HepG2 (cell line): ENCODE measurements around the gene ABHD12. TPM values are rescaled to one million over a fixed set of nuclear protein-coding genes. Genes with fewer than 3 reads are reported as not detected.
A peak's percentile ranks its signal among the peaks of the same experiment; 100 is the strongest.

Experiments
- CEBPB ChIP-seq: IDR thresholded peaks from 2 replicates; pipeline ENCODE4 v1.6.1; 2011; ENCODE audit warnings: low read depth, low read length, improper control_type of control experiment, borderline replicate concordance
- HDAC2 ChIP-seq: sonication (generic); formaldehyde crosslinking; IDR thresholded peaks from 2 replicates; pipeline ENCODE4 v1.4.0; 2020; ENCODE audit warnings: missing genetic modification reagents
- ISL2 ChIP-seq: sonication (generic); formaldehyde crosslinking; IDR thresholded peaks from 2 replicates; pipeline ENCODE4 v1.5.0; 2020; ENCODE audit warnings: missing genetic modification reagents
- MBNL3 ChIP-seq: fragments of 250-450 bp; sonication (Bioruptor Pico); conservative IDR thresholded peaks from 2 replicates; pipeline ENCODE4 v1.8.0; 2022; ENCODE audit warnings: mild to moderate bottlenecking, inconsistent platforms
- RXRB ChIP-seq: IDR thresholded peaks from 2 replicates; pipeline ENCODE4 v1.6.1; 2016; ENCODE audit warnings: borderline replicate concordance, missing genetic modification reagents, missing compliant biosample characterization
- SMAD9 ChIP-seq: sonication (generic); formaldehyde crosslinking; IDR thresholded peaks from 2 replicates; pipeline ENCODE4 v1.5.1; 2020; ENCODE audit warnings: mild to moderate bottlenecking, missing genetic modification reagents
- TEAD2 ChIP-seq: sonication (generic); formaldehyde crosslinking; IDR thresholded peaks from 2 replicates; pipeline ENCODE4 v1.9.0; 2021; ENCODE audit warnings: missing genetic modification reagents
- ZNF253 ChIP-seq: sonication (generic); formaldehyde crosslinking; IDR thresholded peaks from 2 replicates; pipeline ENCODE4 v1.8.0; 2022; ENCODE audit warnings: mild to moderate bottlenecking, missing genetic modification reagents, borderline replicate concordance
- ZNF367 ChIP-seq: sonication (generic); formaldehyde crosslinking; IDR thresholded peaks from 2 replicates; pipeline ENCODE4 v1.4.0; 2020; ENCODE audit warnings: missing genetic modification reagents, borderline replicate concordance
- ZNF431 ChIP-seq: sonication (generic); formaldehyde crosslinking; IDR thresholded peaks from 2 replicates; pipeline ENCODE4 v1.9.0; 2022; ENCODE audit warnings: missing genetic modification reagents, low read depth, mild to moderate bottlenecking, borderline replicate concordance
- ZNF614 ChIP-seq: IDR thresholded peaks from 2 replicates; pipeline ENCODE4 v1.6.1; 2018; ENCODE audit warnings: missing biosample characterization, missing genetic modification reagents, inconsistent platforms, borderline replicate concordance
- ZNF777 ChIP-seq: sonication (generic); formaldehyde crosslinking; IDR thresholded peaks from 2 replicates; pipeline ENCODE4 v1.4.0; 2020; ENCODE audit warnings: missing genetic modification reagents
- polyA plus RNA-seq, 8 experiments: library from polyadenylated mRNA; depleted of rRNA in 3 of 8; stranded (reverse) in 7 of 8; unstranded in 1 of 8; fragments of >200 nt; fragmentation: Illumina TruSeq in 4 of 8; extraction: Trizol in 4 of 8; gene quantifications; 2 replicates each; pipeline versions ENCODE4 v1.2.1 to v1.2.3, GENCODE V29; 2011 to 2016; ENCODE audit warnings: low read depth in 4 of 8, missing spikeins in 1 of 8, mixed read lengths in 1 of 8; ENCODE audit not compliant: insufficient read depth in 1 of 8
- total RNA-seq, 5 experiments: library from RNA; depleted of rRNA; stranded (reverse); fragments of >200 nt; fragmentation: Illumina TruSeq; extraction: Trizol; gene quantifications; 2 replicates each; pipeline ENCODE4 v1.2.3, GENCODE V29; 2016; ENCODE audit warnings: low read depth in 1 of 5
- TF ChIP-seq, protein P1 (sequence below): IDR thresholded peaks from 2 replicates; pipeline ENCODE4 v1.6.1; 2016; ENCODE audit warnings: low read depth, missing genetic modification reagents, missing compliant biosample characterization
- TF ChIP-seq, protein P2 (sequence below): sonication (generic); formaldehyde crosslinking; IDR thresholded peaks from 2 replicates; pipeline ENCODE4 v1.4.0; 2020; ENCODE audit warnings: missing genetic modification reagents
- TF ChIP-seq, protein P3 (sequence below): sonication (generic); formaldehyde crosslinking; conservative IDR thresholded peaks from 2 replicates; pipeline ENCODE4 v1.8.1; 2023; ENCODE audit warnings: missing genetic modification reagents
- TF ChIP-seq, protein P4 (sequence below): sonication (generic); formaldehyde crosslinking; IDR thresholded peaks from 2 replicates; pipeline ENCODE4 v1.4.0; 2020; ENCODE audit warnings: missing genetic modification reagents

Gene ABHD12
- total and polyA plus RNA-seq, 2 of the 13 experiments (the other 11 are each of a cell fraction or from before 2014, with no cell fraction given): 23.5 to 72.1 TPM

DNA sequence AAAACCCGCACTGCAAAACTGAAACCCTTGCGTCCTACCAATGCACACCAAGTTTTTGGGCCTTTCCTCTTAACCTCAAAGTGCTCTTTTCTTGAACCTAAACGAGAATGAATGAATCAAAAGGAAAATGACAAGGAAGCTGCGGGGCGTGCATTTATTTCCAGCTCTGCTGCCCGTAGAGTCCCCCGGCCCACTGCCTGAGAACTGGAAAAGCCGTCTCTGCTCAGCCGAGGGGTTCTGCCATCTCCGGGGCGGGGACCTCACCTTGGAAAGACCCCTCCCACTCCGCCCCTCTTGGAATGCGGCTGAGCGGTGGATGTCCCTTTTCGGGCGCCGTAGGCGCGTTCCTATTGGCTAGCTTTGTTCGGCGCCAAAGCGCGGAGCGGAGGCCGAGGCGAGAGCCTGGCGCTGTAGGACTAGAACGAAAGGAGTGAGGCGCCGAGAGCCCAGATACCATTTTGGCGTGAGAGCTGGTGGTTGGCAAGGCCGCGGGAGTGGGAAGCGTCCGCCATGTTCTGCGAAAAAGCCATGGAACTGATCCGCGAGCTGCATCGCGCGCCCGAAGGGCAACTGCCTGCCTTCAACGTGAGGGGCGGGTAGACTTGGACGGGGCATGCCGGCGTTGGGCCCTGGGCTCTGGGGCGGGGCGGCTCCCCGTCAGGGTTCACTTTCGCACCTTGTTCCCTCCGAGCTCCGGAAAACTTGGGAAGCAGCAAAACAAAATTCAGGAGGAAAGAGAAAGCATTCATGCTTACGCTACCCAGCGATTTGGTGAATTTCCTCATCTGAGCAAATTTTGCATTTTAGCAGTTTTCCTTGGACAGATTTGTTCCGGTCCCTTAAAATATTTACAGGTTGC lies 16.9 kb upstream of the ABHD12 start, which contains the start of gene GINS1 (continued):
- TF ChIP-seq RXRB (CRISPR knock-in tag) (peak; percentile 90), HDAC2 (CRISPR knock-in tag) (peak; percentile 97), ZNF431 (CRISPR knock-in tag) (peak; percentile 93; the same call in 1 of the 2 replicates), ISL2 (CRISPR knock-in tag) (peak; percentile 95), CEBPB (no peak), SMAD9 (CRISPR knock-in tag) (peak; percentile 76; the same call in 1 of the 2 replicates), ZNF614 (CRISPR knock-in tag) (peak; percentile 93), ZNF367 (CRISPR knock-in tag) (peak; percentile 98), ZNF777 (CRISPR knock-in tag) (peak; percentile 78), TEAD2 (CRISPR knock-in tag) (peak; percentile 93), ZNF253 (CRISPR knock-in tag) (peak; percentile 97), MBNL3 (CRISPR knock-in tag) (no peak)
- TF ChIP-seq, protein P1, sequence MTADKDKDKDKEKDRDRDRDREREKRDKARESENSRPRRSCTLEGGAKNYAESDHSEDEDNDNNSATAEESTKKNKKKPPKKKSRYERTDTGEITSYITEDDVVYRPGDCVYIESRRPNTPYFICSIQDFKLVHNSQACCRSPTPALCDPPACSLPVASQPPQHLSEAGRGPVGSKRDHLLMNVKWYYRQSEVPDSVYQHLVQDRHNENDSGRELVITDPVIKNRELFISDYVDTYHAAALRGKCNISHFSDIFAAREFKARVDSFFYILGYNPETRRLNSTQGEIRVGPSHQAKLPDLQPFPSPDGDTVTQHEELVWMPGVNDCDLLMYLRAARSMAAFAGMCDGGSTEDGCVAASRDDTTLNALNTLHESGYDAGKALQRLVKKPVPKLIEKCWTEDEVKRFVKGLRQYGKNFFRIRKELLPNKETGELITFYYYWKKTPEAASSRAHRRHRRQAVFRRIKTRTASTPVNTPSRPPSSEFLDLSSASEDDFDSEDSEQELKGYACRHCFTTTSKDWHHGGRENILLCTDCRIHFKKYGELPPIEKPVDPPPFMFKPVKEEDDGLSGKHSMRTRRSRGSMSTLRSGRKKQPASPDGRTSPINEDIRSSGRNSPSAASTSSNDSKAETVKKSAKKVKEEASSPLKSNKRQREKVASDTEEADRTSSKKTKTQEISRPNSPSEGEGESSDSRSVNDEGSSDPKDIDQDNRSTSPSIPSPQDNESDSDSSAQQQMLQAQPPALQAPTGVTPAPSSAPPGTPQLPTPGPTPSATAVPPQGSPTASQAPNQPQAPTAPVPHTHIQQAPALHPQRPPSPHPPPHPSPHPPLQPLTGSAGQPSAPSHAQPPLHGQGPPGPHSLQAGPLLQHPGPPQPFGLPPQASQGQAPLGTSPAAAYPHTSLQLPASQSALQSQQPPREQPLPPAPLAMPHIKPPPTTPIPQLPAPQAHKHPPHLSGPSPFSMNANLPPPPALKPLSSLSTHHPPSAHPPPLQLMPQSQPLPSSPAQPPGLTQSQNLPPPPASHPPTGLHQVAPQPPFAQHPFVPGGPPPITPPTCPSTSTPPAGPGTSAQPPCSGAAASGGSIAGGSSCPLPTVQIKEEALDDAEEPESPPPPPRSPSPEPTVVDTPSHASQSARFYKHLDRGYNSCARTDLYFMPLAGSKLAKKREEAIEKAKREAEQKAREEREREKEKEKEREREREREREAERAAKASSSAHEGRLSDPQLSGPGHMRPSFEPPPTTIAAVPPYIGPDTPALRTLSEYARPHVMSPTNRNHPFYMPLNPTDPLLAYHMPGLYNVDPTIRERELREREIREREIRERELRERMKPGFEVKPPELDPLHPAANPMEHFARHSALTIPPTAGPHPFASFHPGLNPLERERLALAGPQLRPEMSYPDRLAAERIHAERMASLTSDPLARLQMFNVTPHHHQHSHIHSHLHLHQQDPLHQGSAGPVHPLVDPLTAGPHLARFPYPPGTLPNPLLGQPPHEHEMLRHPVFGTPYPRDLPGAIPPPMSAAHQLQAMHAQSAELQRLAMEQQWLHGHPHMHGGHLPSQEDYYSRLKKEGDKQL (CRISPR knock-in tag): peak; percentile 84
- TF ChIP-seq, protein P2, sequence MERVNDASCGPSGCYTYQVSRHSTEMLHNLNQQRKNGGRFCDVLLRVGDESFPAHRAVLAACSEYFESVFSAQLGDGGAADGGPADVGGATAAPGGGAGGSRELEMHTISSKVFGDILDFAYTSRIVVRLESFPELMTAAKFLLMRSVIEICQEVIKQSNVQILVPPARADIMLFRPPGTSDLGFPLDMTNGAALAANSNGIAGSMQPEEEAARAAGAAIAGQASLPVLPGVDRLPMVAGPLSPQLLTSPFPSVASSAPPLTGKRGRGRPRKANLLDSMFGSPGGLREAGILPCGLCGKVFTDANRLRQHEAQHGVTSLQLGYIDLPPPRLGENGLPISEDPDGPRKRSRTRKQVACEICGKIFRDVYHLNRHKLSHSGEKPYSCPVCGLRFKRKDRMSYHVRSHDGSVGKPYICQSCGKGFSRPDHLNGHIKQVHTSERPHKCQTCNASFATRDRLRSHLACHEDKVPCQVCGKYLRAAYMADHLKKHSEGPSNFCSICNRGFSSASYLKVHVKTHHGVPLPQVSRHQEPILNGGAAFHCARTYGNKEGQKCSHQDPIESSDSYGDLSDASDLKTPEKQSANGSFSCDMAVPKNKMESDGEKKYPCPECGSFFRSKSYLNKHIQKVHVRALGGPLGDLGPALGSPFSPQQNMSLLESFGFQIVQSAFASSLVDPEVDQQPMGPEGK (CRISPR knock-in tag): peak; percentile 98
- TF ChIP-seq, protein P3, sequence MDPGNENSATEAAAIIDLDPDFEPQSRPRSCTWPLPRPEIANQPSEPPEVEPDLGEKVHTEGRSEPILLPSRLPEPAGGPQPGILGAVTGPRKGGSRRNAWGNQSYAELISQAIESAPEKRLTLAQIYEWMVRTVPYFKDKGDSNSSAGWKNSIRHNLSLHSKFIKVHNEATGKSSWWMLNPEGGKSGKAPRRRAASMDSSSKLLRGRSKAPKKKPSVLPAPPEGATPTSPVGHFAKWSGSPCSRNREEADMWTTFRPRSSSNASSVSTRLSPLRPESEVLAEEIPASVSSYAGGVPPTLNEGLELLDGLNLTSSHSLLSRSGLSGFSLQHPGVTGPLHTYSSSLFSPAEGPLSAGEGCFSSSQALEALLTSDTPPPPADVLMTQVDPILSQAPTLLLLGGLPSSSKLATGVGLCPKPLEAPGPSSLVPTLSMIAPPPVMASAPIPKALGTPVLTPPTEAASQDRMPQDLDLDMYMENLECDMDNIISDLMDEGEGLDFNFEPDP (CRISPR knock-in tag): peak; percentile 89; the same call in 1 of the 2 replicates
- TF ChIP-seq, protein P4, sequence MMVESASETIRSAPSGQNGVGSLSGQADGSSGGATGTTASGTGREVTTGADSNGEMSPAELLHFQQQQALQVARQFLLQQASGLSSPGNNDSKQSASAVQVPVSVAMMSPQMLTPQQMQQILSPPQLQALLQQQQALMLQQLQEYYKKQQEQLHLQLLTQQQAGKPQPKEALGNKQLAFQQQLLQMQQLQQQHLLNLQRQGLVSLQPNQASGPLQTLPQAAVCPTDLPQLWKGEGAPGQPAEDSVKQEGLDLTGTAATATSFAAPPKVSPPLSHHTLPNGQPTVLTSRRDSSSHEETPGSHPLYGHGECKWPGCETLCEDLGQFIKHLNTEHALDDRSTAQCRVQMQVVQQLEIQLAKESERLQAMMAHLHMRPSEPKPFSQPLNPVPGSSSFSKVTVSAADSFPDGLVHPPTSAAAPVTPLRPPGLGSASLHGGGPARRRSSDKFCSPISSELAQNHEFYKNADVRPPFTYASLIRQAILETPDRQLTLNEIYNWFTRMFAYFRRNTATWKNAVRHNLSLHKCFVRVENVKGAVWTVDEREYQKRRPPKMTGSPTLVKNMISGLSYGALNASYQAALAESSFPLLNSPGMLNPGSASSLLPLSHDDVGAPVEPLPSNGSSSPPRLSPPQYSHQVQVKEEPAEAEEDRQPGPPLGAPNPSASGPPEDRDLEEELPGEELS: peak; percentile 82
